HG03280 (cell line): ENCODE results near the gene SLC5A1.
A peak's percentile ranks its signal among the peaks of the same experiment; 100 is the strongest.

Experiments
- ATAC-seq: cut with Tn5 transposase; IDR thresholded peaks from one replicate; pipeline ENCODE4 v1.9.1; 2021; ENCODE audit warnings: mild to moderate bottlenecking, moderate library complexity; ENCODE audit not compliant: unreplicated experiment

Gene SLC5A1

GRCh38 chr22:32050678-32051515, 7.8 kb downstream of the SLC5A1 start:
- peak; percentile 51 for ATAC-seq

GRCh38 chr22:32052244-32052643, 9.2 kb downstream of the SLC5A1 start:
- no peak for ATAC-seq

- no peak for ATAC-seq
Measured at GRCh38 chr22:32052936-32053791, 10.1 kb downstream of the SLC5A1 start.

GRCh38 chr22:32055069-32055468, 12.0 kb downstream of the SLC5A1 start:
- ATAC-seq, result no peak

- ATAC-seq, result no peak
Measured at GRCh38 chr22:32058656-32059260, 15.7 kb downstream of the SLC5A1 start.

GRCh38 chr22:32059426-32059825, 16.4 kb downstream of the SLC5A1 start:
- no peak for ATAC-seq

GRCh38 chr22:32063701-32064100, 20.6 kb downstream of the SLC5A1 start:
- no peak for ATAC-seq

- no peak for ATAC-seq
Measured at GRCh38 chr22:32066820-32067219, 23.8 kb downstream of the SLC5A1 start.

GRCh38 chr22:32067613-32068012, 24.6 kb downstream of the SLC5A1 start:
- ATAC-seq, result no peak

- ATAC-seq, result no peak
Measured at GRCh38 chr22:32069579-32070372, 26.7 kb downstream of the SLC5A1 start.

GRCh38 chr22:32073262-32073661, 30.2 kb downstream of the SLC5A1 start:
- ATAC-seq, result no peak

GRCh38 chr22:32073823-32074380, 30.8 kb downstream of the SLC5A1 start:
- ATAC-seq, result no peak

- ATAC-seq, result no peak
Measured at GRCh38 chr22:32075997-32076760, 33.1 kb downstream of the SLC5A1 start.

GRCh38 chr22:32076761-32077084, 33.7 kb downstream of the SLC5A1 start:
- no peak for ATAC-seq

GRCh38 chr22:32077151-32077550, 34.1 kb downstream of the SLC5A1 start:
- no peak for ATAC-seq

GRCh38 chr22:32079130-32080089, 36.3 kb downstream of the SLC5A1 start:
- ATAC-seq, result no peak

GRCh38 chr22:32080904-32081303, 37.8 kb downstream of the SLC5A1 start:
- no peak for ATAC-seq

- no peak for ATAC-seq
Measured at GRCh38 chr22:32082331-32082730, 39.3 kb downstream of the SLC5A1 start.

GRCh38 chr22:32083000-32083399, 39.9 kb downstream of the SLC5A1 start:
- ATAC-seq, result no peak
